DND-41 (cell line): ENCODE measurements around the gene EPB41L4B.
"Not testable (repeated sequence)": the region's sequence is repeated elsewhere in the genome, so short reads cannot be mapped to it uniquely, and the experiment has no call there.

ENCODE experiments used
- ATAC-seq: fragments of 200-7000 bp; cut with Tn5 transposase; 3 replicates; pipeline ENCODE4 v1.9.1; 2021; ENCODE audit warnings: low read depth; ENCODE audit not compliant: insufficient read depth
- DNase-seq: peaks from one replicate; pipeline ENCODE4 v3.0.0-alpha.2; 2020
- H2AFZ ChIP-seq: 2 replicates; pipeline ENCODE4 v1.6.0; 2012; ENCODE audit warnings: low read depth, low read length
- H3K27ac ChIP-seq: 2 replicates; pipeline ENCODE4 v1.5.1; 2012; ENCODE audit warnings: low read length, inconsistent platforms
- H3K27me3 ChIP-seq: fragments of 200-600 bp; sonication (generic); 2 replicates; pipeline ENCODE4 v1.6.0; 2012; ENCODE audit warnings: low read length, mild to moderate bottlenecking, inconsistent platforms; ENCODE audit not compliant: insufficient read depth, poor library complexity
- H3K36me3 ChIP-seq: 2 replicates; pipeline ENCODE4 v1.5.1; 2012; ENCODE audit warnings: low read length, inconsistent platforms; ENCODE audit not compliant: insufficient read depth
- H3K4me1 ChIP-seq: 2 replicates; pipeline ENCODE4 v1.5.1; 2012; ENCODE audit warnings: mild to moderate bottlenecking, low read length; ENCODE audit not compliant: insufficient read depth
- H3K4me2 ChIP-seq: 2 replicates; pipeline ENCODE4 v1.6.0; 2012; ENCODE audit warnings: mild to moderate bottlenecking, moderate library complexity, low read length, inconsistent platforms; ENCODE audit not compliant: insufficient read depth
- H3K4me3 ChIP-seq, 2 experiments: fragments of 200-600 bp in 1 of 2; shearing (Covaris generic) in 1 of 2; 2 replicates each; pipeline ENCODE4 v1.5.1; 2012 to 2016; ENCODE audit warnings: inconsistent platforms in 2 of 2, low read length in 2 of 2, mild to moderate bottlenecking in 2 of 2, low read depth in 1 of 2, moderate library complexity in 1 of 2
- H3K79me2 ChIP-seq: 2 replicates; pipeline ENCODE4 v1.6.0; 2012; ENCODE audit warnings: low read length, inconsistent platforms; ENCODE audit not compliant: insufficient read depth
- H3K9ac ChIP-seq: 2 replicates; pipeline ENCODE4 v1.6.0; 2012; ENCODE audit warnings: low read depth, mild to moderate bottlenecking, inconsistent platforms, low read length, moderate library complexity
- H3K9me3 ChIP-seq: 2 replicates; pipeline ENCODE4 v1.5.1; 2012; ENCODE audit warnings: low read length, moderate library complexity, mild to moderate bottlenecking, inconsistent platforms; ENCODE audit not compliant: insufficient read depth, severe bottlenecking
- H4K20me1 ChIP-seq: 2 replicates; pipeline ENCODE4 v1.6.0; 2012; ENCODE audit warnings: low read length; ENCODE audit not compliant: insufficient read depth
- CTCF ChIP-seq: IDR thresholded peaks from 2 replicates; pipeline ENCODE4 v1.5.1; 2012; ENCODE audit warnings: borderline replicate concordance, low read length, moderate library complexity, mild to moderate bottlenecking; ENCODE audit not compliant: poor library complexity, severe bottlenecking; ENCODE audit errors: extremely low read depth
- EZH2 ChIP-seq: IDR thresholded peaks from 3 replicates; pipeline ENCODE4 v1.6.1; 2012; ENCODE audit warnings: borderline replicate concordance, low read depth, mild to moderate bottlenecking, moderate library complexity, low read length, inconsistent platforms; ENCODE audit not compliant: severe bottlenecking

The EPB41L4B gene

GRCh38 chr9:109225629-109226028 is 95.2 kb downstream of the EPB41L4B start:
- Histone ChIP-seq H4K20me1 (no peaks in the 10 kb centered on the region; the same call in 1 of the 2 replicates), H3K36me3 (no peaks in the 10 kb centered on the region), H3K9me3 (no peaks in the 10 kb centered on the region), H3K79me2 (no peaks in the 10 kb centered on the region), H3K4me1 (no peaks in the 10 kb centered on the region), H3K9ac (no peak overlapping the region), H3K4me2 (no peak overlapping the region), H3K27me3 (peaks cover 16% of the 10 kb centered on the region), H3K27ac (no peak overlapping the region), H2AFZ (no peak overlapping the region), H3K4me3 (no peak overlapping the region)
- ATAC-seq (no peak), DNase-seq (no peak)
- TF ChIP-seq CTCF: no peak
- no peak for TF ChIP-seq EZH2

DNA sequence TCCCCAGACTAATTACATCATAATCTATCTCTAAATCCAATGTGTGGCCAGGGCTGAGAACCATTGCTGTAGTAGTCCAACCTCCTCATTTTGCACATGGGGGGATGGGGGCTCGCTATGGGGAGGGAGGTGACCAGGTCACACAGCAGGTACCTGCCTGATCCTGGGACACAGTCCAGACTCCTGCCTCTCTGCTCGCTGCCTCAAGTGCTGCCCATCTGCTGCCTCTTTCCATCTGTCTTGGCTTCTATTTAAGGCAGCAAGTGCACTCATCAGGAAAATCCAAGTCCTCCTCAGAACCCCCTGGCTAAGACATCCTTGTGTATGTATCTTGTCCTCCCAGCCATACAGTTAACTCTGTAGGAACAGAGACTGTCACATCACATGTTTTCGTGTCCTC is 96.1 kb downstream of the EPB41L4B start:
- peaks cover 11% of the 10 kb centered on the region for H3K27me3 ChIP-seq
- TF ChIP-seq EZH2 (no peak), CTCF (no peak)

GRCh38 chr9:109218242-109218641 is 102.6 kb downstream of the EPB41L4B start:
- H3K9ac ChIP-seq, DNase-seq: not testable (repeated sequence)

More for the DNA sequence above, 96.1 kb downstream of the EPB41L4B start:
- no peak overlapping the region for H3K27ac ChIP-seq
- no peaks in the 10 kb centered on the region for H3K79me2 ChIP-seq
- no peak overlapping the region for H3K4me3 ChIP-seq
- ATAC-seq (no peak), DNase-seq (no peak)
- H4K20me1 ChIP-seq: no peaks in the 10 kb centered on the region; the same call in 1 of the 2 replicates
- H3K4me1 ChIP-seq: no peaks in the 10 kb centered on the region
- no peaks in the 10 kb centered on the region for H3K36me3 ChIP-seq
- H3K9ac ChIP-seq: no peak overlapping the region
- H3K4me2 ChIP-seq: no peak overlapping the region
- H2AFZ ChIP-seq: no peak overlapping the region
- H3K9me3 ChIP-seq: no peaks in the 10 kb centered on the region

DNA sequence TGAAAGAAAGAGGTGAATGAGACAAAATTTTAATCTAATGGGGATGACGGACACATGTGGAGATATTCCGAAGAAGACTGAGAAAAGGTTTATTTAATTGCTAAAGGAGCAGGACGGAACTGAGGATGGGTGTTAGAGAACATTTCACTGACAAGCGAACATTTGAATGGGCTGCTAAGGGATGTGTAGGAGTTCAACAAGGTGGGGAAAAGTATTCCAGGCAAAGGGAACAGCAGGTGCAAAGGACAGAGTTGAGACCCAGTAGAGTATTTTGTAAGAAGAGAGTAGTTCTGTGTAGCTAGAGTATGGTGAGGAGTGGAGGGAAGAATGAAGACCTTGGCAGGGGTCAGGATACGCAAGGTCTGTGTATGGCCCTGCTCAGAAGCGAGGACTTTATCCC is 106.4 kb downstream of the EPB41L4B start:
- Histone ChIP-seq H3K9ac (no peak overlapping the region), H3K27ac (no peak overlapping the region), H3K4me3 (no peak overlapping the region), H3K79me2 (no peaks in the 10 kb centered on the region), H3K9me3 (no peaks in the 10 kb centered on the region), H3K27me3 (peaks cover 3% of the 10 kb centered on the region), H3K4me2 (no peak overlapping the region), H3K36me3 (no peaks in the 10 kb centered on the region), H3K4me1 (no peaks in the 10 kb centered on the region), H4K20me1 (no peaks in the 10 kb centered on the region), H2AFZ (no peak overlapping the region)
- DNase-seq: no peak
- ATAC-seq: no peak
- TF ChIP-seq EZH2 (no peak), CTCF (no peak)

More at GRCh38 chr9:109218242-109218641, 102.6 kb downstream of the EPB41L4B start:
- not testable (repeated sequence) for H3K4me1 ChIP-seq, H3K9me3 ChIP-seq, H3K4me2 ChIP-seq, H3K4me3 ChIP-seq, H3K27me3 ChIP-seq, ATAC-seq, H3K36me3 ChIP-seq, H3K27ac ChIP-seq, H3K79me2 ChIP-seq, H2AFZ ChIP-seq, H4K20me1 ChIP-seq
